Inferior parietal cortex (tissue), 1 donor: ENCODE results near the gene GC.
"Not testable (repeated sequence)": the region's sequence is repeated elsewhere in the genome, so short reads cannot be mapped to it uniquely, and the experiment has no call there.

Experiments used
- DNase-seq: peaks from one replicate; pipeline ENCODE4 v3.0.0-alpha.2; 2016; ENCODE audit errors: extremely low spot score

The GC gene

GRCh38 chr4:71783972-71784371 lies at the start of gene GC:
TSS of gene GC (minus strand) at chr4:71784079. CDS start at chr4:71784018, 61 bp downstream.
- no peak for DNase-seq

GRCh38 chr4:71833232-71833900 lies 49.5 kb upstream of the GC start:
- DNase-seq, result no peak

GRCh38 chr4:71832049-71832448 lies 48.2 kb upstream of the GC start:
- DNase-seq, result no peak

GRCh38 chr4:71830497-71831190 lies 46.8 kb upstream of the GC start:
- DNase-seq, result no peak

- no peak for DNase-seq
These were observed 44.6 kb upstream of the GC start for GRCh38 chr4:71828470-71828869.

- no peak for DNase-seq
These were observed 43.9 kb upstream of the GC start for GRCh38 chr4:71827826-71828225.

- no peak for DNase-seq
These were observed 32.9 kb upstream of the GC start for GRCh38 chr4:71816676-71817303.

- DNase-seq, result no peak
These were observed 30.6 kb upstream of the GC start for GRCh38 chr4:71814433-71814832.

- not testable (repeated sequence) for DNase-seq
These were observed 25.9 kb upstream of the GC start for GRCh38 chr4:71809805-71810204.

GRCh38 chr4:71807469-71807868 lies 23.6 kb upstream of the GC start:
- no peak for DNase-seq

- not testable (repeated sequence) for DNase-seq
These were observed 21.4 kb upstream of the GC start for GRCh38 chr4:71805230-71805629.

- not testable (repeated sequence) for DNase-seq
These were observed 20.3 kb upstream of the GC start for GRCh38 chr4:71804017-71804697.

- no peak for DNase-seq
These were observed 2.1 kb upstream of the GC start for GRCh38 chr4:71785959-71786358.

GRCh38 chr4:71784569-71785197 lies 804 bp upstream of the GC start:
- no peak for DNase-seq

- no peak for DNase-seq
These were observed 6.0 kb downstream of the GC start for GRCh38 chr4:71777891-71778290.

- DNase-seq, result no peak
These were observed 8.4 kb downstream of the GC start for GRCh38 chr4:71775449-71775848.

GRCh38 chr4:71774136-71774535 lies 9.7 kb downstream of the GC start:
- no peak for DNase-seq

- no peak for DNase-seq
These were observed 10.9 kb downstream of the GC start for GRCh38 chr4:71773004-71773403.

- DNase-seq, result no peak
These were observed 11.3 kb downstream of the GC start for GRCh38 chr4:71772592-71772991.

GRCh38 chr4:71771613-71772012 lies 12.3 kb downstream of the GC start:
- no peak for DNase-seq

GRCh38 chr4:71769434-71769833 lies 14.4 kb downstream of the GC start:
- DNase-seq, result no peak

GRCh38 chr4:71768123-71768522 lies 15.8 kb downstream of the GC start:
- no peak for DNase-seq
